Esophagus squamous epithelium (tissue), 4 donors: ENCODE results near the gene SERGEF.

Experiments
- CTCF ChIP-seq, 6 experiments: fragments of 450-650 bp in 4 of 6; fragments of 200-600 bp in 2 of 6; sonication (generic) in 2 of 6; IDR thresholded peaks; one replicate each; pipeline ENCODE4 v1.5.1; 2016 to 2019; ENCODE audit warnings: antibody characterized with exemption in 6 of 6, mild to moderate bottlenecking in 4 of 6, moderate library complexity in 4 of 6
- POLR2A ChIP-seq, 4 donors: fragments of 450-650 bp; IDR thresholded peaks; one replicate each; pipeline ENCODE4 v1.6.1; 2017; ENCODE audit warnings: antibody characterized with exemption in 4 of 4, mild to moderate bottlenecking in 4 of 4, moderate library complexity in 3 of 4

- TF ChIP-seq CTCF (IDR thresholded peaks at IDR 0.05) = no peak
- no peak for TF ChIP-seq POLR2A (IDR thresholded peaks at IDR 0.05)
Measured at GRCh38 chr11:17767914-17768313, 244.9 kb downstream of the SERGEF start.
